DOHH2 (cell line): ENCODE measurements around the gene RB1.
A peak's percentile ranks its signal among the peaks of the same experiment; 100 is the strongest.

Source experiments
- H3F3A ChIP-seq: fragments of 200-600 bp; sonication (generic), shearing (Covaris generic); 2 replicates; pipeline ENCODE4 v1.6.0; 2016; ENCODE audit warnings: antibody characterized with exemption, mild to moderate bottlenecking; ENCODE audit not compliant: control insufficient read depth, insufficient read depth
- H3K27ac ChIP-seq: fragments of 200-600 bp; sonication (generic); 2 replicates; pipeline ENCODE4 v1.5.1; 2014; ENCODE audit warnings: low read depth, mild to moderate bottlenecking, low read length, moderate library complexity
- H3K27me3 ChIP-seq: fragments of 200-600 bp; sonication (generic); 2 replicates; pipeline ENCODE4 v1.6.1; 2014; ENCODE audit warnings: mild to moderate bottlenecking, low read length, mixed read lengths; ENCODE audit not compliant: control insufficient read depth
- H3K36me3 ChIP-seq: fragments of 200-600 bp; sonication (generic); 2 replicates; pipeline ENCODE4 v1.6.1; 2014; ENCODE audit warnings: mild to moderate bottlenecking, low read length, moderate library complexity, mixed read lengths; ENCODE audit not compliant: control insufficient read depth
- H3K4me1 ChIP-seq: fragments of 200-600 bp; sonication (generic); 2 replicates; pipeline ENCODE4 v1.6.1; 2014; ENCODE audit warnings: mild to moderate bottlenecking, low read length, mixed read lengths; ENCODE audit not compliant: control insufficient read depth
- H3K4me2 ChIP-seq: fragments of 200-600 bp; sonication (generic); 2 replicates; pipeline ENCODE4 v1.6.0; 2014; ENCODE audit warnings: mild to moderate bottlenecking, low read length, moderate library complexity
- H3K4me3 ChIP-seq: fragments of 200-600 bp; sonication (generic); 2 replicates; pipeline ENCODE4 v1.5.1; 2014; ENCODE audit warnings: mild to moderate bottlenecking, low read length, mixed read lengths
- H3K79me2 ChIP-seq: fragments of 200-600 bp; sonication (generic); 2 replicates; pipeline ENCODE4 v1.6.1; 2014; ENCODE audit warnings: mild to moderate bottlenecking, low read length, mixed read lengths; ENCODE audit not compliant: control insufficient read depth
- H3K9me2 ChIP-seq: fragments of 200-600 bp; sonication (generic); replicated peaks from 2 replicates; pipeline ENCODE4 v1.6.1; 2014; ENCODE audit warnings: mild to moderate bottlenecking, low read length, mixed read lengths; ENCODE audit not compliant: control insufficient read depth
- H3K9me3 ChIP-seq: fragments of 200-600 bp; sonication (generic); 2 replicates; pipeline ENCODE4 v1.6.1; 2014; ENCODE audit warnings: antibody characterized with exemption, low read length, mixed read lengths; ENCODE audit not compliant: control insufficient read depth, insufficient read depth
- H4K20me1 ChIP-seq: fragments of 200-600 bp; sonication (generic); 2 replicates; pipeline ENCODE4 v1.6.0; 2014; ENCODE audit warnings: low read depth, mild to moderate bottlenecking, antibody characterized with exemption, low read length, moderate library complexity; ENCODE audit not compliant: control insufficient read depth, insufficient read depth
- EZH2phosphoT487 ChIP-seq: fragments of 200-600 bp; sonication (generic); IDR thresholded peaks from 2 replicates; pipeline ENCODE4 v1.6.1; 2017; ENCODE audit warnings: borderline replicate concordance, mild to moderate bottlenecking, antibody characterized with exemption, low read length, moderate library complexity, mixed read lengths
- TF ChIP-seq, protein P1 (sequence below): fragments of 200-600 bp; sonication (generic); IDR thresholded peaks from one replicate; pipeline ENCODE4 v1.5.1; 2014; ENCODE audit warnings: antibody characterized with exemption, mild to moderate bottlenecking, low read depth, low read length; ENCODE audit not compliant: poor library complexity, severe bottlenecking

Gene RB1

GRCh38 chr13:48295271-48295670 is 8.3 kb upstream of the RB1 start:
- Histone ChIP-seq H3K27ac (no peak overlapping the region), H3K4me1 (peaks cover 12% of the 10 kb centered on the region), H3K4me2 (no peak overlapping the region), H3K27me3 (no peaks in the 10 kb centered on the region), H3K36me3 (no peaks in the 10 kb centered on the region), H3F3A (no peaks in the 10 kb centered on the region), H3K4me3 (no peak overlapping the region), H3K9me2 (no peaks in the 10 kb centered on the region), H3K9me3 (no peaks in the 10 kb centered on the region), H3K79me2 (no peaks in the 10 kb centered on the region), H4K20me1 (no peaks in the 10 kb centered on the region)
- TF ChIP-seq, protein P1, sequence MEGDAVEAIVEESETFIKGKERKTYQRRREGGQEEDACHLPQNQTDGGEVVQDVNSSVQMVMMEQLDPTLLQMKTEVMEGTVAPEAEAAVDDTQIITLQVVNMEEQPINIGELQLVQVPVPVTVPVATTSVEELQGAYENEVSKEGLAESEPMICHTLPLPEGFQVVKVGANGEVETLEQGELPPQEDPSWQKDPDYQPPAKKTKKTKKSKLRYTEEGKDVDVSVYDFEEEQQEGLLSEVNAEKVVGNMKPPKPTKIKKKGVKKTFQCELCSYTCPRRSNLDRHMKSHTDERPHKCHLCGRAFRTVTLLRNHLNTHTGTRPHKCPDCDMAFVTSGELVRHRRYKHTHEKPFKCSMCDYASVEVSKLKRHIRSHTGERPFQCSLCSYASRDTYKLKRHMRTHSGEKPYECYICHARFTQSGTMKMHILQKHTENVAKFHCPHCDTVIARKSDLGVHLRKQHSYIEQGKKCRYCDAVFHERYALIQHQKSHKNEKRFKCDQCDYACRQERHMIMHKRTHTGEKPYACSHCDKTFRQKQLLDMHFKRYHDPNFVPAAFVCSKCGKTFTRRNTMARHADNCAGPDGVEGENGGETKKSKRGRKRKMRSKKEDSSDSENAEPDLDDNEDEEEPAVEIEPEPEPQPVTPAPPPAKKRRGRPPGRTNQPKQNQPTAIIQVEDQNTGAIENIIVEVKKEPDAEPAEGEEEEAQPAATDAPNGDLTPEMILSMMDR: no peak

DNA sequence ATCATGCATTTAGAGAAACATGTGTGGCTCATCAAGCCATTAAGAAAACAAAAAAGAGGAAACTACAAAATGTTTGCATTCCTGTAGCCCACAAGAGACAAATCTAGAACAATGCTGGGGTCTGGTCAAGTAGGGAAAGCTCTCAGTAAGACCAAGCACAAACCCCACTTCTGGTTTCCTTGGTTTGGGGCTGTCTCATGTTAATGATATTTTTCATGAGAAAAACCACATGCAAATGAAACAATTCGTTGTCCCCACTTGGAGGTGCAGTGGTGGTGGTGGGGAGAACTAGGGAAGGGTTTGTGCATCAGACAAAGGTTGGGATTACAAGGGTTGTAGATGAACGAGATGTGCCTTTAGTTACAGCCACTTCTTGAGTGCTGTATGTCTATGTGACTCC is 7.0 kb upstream of the RB1 start:
- H3K4me2 ChIP-seq: peak overlapping the region; percentile 2; the same call in 1 of the 2 replicates
- H3K79me2 ChIP-seq: no peaks in the 10 kb centered on the region
- H3K4me3 ChIP-seq: no peak overlapping the region
- no peak overlapping the region for H3K27ac ChIP-seq
- no peaks in the 10 kb centered on the region for H3K27me3 ChIP-seq
- no peak for TF ChIP-seq EZH2phosphoT487
- no peaks in the 10 kb centered on the region for H3K9me3 ChIP-seq
- H3K9me2 ChIP-seq: no peaks in the 10 kb centered on the region
- no peaks in the 10 kb centered on the region for H4K20me1 ChIP-seq
- H3K4me1 ChIP-seq: peaks cover 12% of the 10 kb centered on the region
- no peaks in the 10 kb centered on the region for H3K36me3 ChIP-seq
- 0 out of 2 replicates have a peak, but pooled peaks cover under 1% of the 10 kb centered on the region for H3F3A ChIP-seq

- no peaks in the 10 kb centered on the region for H3K9me2 ChIP-seq
- no peaks in the 10 kb centered on the region for H3K27me3 ChIP-seq
Observed at GRCh38 chr13:48297131-48297786, 6.3 kb upstream of the RB1 start.

DNA sequence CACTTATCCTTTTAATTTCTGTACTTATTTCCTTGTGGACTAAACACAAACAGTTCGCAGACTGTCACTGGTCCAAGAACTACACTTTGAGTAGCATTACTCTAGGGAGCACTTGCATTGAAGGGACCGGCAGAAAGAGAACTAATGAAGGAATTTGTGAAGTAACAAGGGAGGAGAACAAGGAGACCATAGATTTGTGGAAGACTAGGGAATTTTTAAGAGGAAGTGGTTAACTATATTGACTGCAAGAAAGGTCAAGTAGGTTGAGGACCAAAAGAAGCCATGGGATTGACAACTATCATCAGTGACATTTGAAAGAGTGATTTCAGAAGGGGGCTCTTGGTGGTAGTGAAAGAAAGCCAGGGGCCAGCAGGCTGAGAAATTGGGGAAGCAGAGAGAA is 4.0 kb upstream of the RB1 start:
- Histone ChIP-seq H4K20me1 (no peaks in the 10 kb centered on the region), H3K9me2 (no peaks in the 10 kb centered on the region), H3K36me3 (peaks cover 15% of the 10 kb centered on the region), H3K27ac (no peak overlapping the region), H3K4me3 (no peak overlapping the region), H3K79me2 (peaks cover 12% of the 10 kb centered on the region), H3K27me3 (no peaks in the 10 kb centered on the region), H3K4me2 (no peak overlapping the region), H3K9me3 (no peaks in the 10 kb centered on the region), H3K4me1 (peaks cover 20% of the 10 kb centered on the region), H3F3A (peaks cover 6% of the 10 kb centered on the region)
- TF ChIP-seq, protein P1: no peak
- TF ChIP-seq EZH2phosphoT487: no peak

More at GRCh38 chr13:48297131-48297786, 6.3 kb upstream of the RB1 start:
- Histone ChIP-seq H4K20me1 (no peaks in the 10 kb centered on the region), H3K4me2 (no peak overlapping the region), H3F3A (peaks cover 2% of the 10 kb centered on the region; the same call in 1 of the 2 replicates), H3K79me2 (no peaks in the 10 kb centered on the region), H3K9me3 (no peaks in the 10 kb centered on the region), H3K4me1 (peaks cover 15% of the 10 kb centered on the region), H3K36me3 (peaks cover 3% of the 10 kb centered on the region; the same call in 1 of the 2 replicates), H3K4me3 (no peak overlapping the region), H3K27ac (no peak overlapping the region)
- no peak for TF ChIP-seq EZH2phosphoT487
- TF ChIP-seq, protein P1: no peak
